HG02798 (cell line): Measurements from ENCODE around the gene ADGRV1.
"Not testable (repeated sequence)": the region's sequence is repeated elsewhere in the genome, so short reads cannot be mapped to it uniquely, and the experiment has no call there.

Experiments used
- ATAC-seq: cut with Tn5 transposase; IDR thresholded peaks from one replicate; pipeline ENCODE4 v1.9.1; 2021; ENCODE audit warnings: mild to moderate bottlenecking; ENCODE audit not compliant: unreplicated experiment, poor library complexity

ADGRV1 gene

DNA sequence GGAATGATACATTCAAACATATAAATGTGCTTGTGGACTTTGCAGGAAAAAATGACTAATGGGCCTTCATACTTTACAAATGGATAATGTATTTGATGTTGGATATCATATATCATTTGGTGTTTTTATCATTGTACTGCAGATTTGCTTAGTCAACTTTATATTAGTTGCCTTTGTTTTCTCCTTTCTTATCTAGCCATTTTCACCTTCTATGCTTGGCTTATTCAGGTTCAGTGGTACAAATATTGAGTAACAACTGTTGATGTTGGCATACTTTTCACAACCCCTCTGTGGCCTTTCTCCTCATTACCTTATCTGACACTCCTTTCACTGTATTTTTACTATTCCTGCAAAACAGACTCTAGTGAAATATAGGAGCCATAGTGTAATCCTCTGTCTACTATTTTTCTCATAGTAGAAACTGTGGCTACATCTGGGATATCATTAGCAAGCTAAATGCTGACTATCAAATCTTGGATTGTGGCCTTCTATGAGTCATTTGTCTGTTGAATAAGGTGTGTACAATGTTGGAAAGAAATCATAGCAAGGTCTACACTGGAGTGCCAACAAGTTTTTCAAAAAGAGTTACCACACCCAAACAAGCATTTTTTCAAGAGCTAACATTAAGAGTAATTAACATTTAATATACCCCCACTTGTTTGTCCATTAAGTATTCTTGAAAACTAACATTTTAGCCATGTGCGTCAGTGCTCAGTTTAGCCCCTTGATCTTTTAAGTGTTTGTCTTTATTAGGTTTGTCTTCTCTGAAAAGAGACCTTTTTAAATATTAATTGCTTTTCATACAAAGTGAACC is 330.1 kb downstream of the ADGRV1 start:
- ATAC-seq, result no peak

DNA sequence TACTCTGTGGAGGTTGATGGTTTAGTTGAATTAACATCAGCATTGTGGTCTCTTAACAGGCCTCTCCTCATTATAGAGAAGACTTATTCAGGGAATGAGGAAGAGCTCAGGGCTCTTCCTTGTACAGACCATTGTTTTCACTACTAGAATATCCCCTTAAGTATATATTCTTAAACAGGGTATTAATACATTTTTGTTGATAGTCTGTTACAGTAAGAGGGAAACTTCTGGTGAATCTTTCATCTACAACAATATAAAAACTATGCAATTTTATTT is 330.7 kb downstream of the ADGRV1 start:
- ATAC-seq, result no peak

DNA sequence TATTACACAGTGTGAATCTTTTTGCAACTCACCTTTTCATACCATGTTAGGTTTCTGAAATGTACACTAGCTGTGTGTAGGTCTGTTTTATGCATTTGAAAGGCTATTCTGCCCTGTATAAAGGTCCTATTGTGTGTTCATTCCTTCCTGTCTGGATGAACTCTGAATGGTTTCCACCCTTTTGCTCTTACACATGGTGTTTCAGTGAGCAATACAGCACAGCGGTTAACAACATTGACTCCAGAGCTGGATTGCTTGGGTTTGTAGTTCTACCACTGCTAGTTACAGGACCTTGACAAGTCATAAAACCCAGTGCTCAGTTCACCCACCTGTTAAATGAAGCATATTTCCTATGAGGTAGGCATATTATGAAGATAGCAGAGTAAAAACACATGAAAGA is 331.6 kb downstream of the ADGRV1 start:
- ATAC-seq, result no peak

DNA sequence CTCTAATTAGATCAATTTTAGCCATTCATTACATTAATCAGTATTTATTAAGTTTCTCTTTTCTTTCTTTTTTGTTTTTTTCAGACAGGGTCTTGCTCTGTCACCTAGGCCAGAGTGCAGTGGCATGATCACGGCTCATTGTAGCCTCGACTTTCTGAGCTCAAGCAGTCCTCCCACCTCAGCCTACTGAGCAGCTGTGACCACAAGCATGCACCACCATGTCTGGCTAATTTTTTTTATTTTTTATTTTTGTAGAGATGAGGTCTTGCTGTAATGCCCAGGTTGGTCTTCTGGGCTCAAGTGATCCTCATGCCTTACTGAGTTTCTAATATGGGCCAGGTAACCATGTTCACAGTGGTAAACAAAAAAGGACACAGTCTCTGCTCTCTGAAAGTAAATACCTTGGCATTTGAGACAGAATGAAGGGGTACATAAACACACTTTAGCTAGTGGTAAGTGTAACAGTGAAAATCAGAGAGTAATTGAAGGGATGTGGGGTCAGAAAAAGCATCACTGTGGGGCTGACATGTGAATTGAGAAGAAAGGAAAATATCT is 336.3 kb downstream of the ADGRV1 start:
- no peak for ATAC-seq

DNA sequence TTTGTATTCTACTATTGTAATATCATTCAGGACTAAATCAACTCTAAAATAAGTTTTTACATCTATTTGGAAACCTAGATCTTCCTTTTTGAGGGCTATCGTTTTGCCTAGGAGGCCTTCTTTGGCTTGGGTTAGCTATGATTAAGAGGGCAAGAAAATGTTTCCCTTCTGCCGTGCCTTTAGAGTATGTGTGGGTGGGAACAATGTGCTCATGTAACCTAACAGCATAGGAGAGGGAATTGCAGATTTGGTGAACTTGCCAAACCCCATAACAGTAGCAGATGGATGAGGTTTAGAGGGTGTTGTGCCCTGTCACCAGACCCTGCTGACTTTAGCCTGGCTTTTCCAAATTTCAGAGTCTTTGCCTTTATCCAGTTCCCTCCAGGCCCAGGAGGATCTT is 339.0 kb downstream of the ADGRV1 start:
- no peak for ATAC-seq

DNA sequence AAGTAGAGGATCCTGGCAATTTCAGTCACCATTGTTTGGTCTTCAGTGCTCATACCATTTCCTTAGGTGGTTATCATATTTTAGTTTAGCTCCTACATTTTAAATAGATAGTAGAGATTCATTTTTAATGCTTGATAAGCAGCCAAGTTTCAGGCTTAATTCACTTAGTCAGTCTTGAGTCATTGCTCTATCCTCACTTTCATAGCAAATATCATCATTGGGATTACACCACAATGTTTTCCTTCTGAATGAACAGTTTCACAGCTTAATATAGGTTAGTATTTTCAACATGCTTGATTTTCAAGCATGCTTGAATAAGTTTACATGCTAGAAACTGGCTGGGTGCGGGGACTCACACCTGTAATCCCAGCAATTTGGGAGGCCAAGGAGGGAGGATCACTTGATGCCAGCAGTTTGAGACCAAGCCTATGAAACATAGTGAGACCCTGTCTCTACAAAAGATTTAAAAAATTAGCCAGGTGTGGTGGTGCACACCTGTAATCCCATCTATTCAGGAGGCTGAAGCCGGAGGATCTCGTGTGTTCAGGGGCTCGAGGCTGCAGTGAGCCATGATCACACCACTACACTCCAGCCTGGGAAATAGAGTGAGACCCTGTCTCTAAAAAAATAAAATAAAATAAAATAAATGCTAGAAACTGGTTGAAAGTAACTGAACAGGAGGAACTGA is 339.9 kb downstream of the ADGRV1 start:
- no peak for ATAC-seq

DNA sequence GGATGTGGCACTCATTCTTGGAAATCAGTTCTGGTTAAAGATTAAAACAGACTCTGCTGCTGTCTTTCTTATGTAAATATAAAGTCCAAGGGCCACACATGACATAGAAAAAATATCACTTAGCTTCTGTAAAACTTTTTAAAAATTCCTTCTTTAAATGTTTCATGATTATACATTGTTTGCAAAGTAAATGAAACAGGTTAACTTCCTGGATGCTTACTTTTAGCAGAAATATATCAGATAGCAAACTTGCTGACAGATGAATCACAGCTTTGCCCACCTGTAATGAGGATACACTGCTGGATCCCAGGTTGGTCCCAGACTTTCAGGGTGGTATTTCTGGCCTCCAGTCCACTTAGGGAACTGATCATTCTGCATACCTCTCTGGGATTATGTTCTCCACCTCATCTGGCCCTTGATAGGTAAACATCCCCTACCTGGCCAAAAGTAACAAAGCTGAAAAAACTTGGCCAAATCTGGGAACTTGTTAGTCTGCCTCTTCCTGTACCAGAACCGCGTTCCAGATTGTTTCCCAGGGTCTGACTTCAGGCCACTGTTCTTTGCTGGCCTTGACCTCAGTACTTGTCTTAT is 340.5 kb downstream of the ADGRV1 start:
- ATAC-seq, result no peak

DNA sequence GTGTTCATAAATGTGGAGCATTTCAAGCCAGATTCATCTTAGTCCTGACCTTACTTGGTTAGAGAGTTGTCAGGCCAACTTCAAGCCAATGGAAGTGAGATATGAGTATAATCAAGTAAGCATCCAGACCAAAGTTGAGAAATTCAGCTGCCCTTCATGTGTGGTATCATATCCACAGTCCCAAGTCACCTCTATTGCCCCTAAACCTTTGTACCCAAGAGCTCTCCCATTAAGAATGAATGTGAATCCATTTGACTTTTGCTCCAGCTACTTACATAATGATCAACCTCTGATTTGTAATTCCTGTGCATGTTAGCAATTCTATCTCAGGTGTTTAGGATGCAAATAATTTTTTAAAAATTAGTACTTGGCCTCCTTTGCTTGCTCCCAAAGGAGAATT is 342.7 kb downstream of the ADGRV1 start:
- no peak for ATAC-seq

DNA sequence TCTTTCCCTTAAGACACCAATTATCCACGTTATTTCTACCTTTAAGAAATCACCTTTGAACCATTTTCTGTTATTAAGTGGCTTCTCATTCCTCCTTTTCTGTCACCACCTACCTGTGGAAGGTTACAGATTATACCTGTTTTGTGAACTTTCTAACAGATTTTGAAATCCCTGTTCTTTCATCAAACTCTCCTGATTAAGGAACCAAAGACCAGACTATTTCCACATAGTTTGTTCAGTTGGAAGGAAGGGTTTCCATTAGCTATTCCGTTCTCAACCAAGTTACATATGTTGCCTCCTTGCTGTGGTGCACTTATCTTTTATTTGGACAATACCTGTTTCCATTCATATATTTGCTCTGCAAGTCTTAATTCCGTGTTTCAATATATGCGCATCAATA is 343.6 kb downstream of the ADGRV1 start:
- ATAC-seq, result no peak

DNA sequence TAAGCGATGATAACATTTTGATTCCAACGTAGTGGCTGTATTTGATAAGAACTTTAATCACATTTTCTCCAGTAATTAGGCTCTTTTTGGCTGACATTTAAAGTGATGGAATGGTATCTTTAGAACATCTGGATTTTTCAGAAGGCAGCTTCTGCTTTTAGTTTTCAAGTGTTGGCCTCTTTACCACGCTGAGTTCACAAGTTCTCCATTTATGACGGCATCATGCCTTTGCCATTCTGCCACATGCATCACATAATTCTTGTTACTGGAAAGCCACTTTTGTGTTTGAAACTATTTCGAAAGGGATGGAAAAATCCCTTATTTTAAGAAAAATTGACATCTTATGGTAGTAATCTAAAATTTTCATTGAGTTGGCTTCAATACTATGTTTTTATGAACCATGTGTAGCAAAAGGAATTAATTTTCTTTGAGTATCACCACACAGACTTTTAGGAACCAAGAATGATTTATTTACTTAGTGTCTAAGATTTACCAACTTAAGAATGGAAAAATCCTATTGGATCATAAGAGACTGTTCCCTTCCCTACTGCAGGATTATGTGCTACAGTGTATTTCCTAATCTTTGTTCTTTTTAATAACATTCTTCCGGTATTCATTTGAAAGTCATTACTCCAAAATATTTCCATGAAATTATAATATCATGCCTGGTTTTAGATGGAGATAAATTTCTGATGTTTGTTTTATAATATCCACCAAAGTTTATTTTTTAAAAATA is 344.2 kb downstream of the ADGRV1 start:
- no peak for ATAC-seq

DNA sequence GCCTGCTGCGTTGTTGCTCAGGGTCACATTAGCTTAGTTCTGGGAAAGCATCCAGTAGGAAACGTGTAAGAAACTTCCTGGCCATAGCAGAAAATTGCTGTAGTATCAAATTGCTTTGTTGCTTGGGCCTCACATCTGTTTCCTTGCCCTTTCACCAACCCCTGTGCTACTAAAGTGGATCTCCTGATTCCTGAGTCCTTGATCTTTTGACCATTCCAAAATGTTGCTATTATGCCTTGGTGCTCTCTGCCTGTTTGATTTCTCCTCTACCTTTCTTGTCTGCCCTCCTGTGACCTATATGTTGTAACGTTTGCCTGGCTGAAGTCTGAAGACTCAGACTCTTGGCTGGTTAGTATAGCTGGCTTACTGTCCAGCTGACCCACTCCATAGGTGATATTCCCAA is 350.5 kb downstream of the ADGRV1 start:
- ATAC-seq, result no peak

DNA sequence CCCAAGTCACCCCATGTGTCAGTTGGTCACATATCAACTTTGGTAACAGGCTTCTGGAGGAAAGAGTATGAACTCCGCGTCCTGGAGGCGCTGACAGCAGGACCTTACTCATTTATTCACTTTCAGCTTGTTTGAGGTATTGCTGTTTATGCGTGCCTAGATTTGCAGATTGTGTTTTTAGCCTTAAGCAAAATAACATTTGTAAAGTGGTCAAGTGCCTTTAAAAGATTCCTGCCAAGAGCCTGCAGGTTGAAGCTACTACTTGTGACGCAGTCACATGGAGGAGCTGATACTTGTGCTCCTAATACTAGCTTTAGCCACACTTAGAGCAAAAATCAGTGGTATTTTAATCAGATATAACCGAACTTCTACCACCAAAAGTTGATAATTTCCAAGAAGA is 351.3 kb downstream of the ADGRV1 start:
- no peak for ATAC-seq

DNA sequence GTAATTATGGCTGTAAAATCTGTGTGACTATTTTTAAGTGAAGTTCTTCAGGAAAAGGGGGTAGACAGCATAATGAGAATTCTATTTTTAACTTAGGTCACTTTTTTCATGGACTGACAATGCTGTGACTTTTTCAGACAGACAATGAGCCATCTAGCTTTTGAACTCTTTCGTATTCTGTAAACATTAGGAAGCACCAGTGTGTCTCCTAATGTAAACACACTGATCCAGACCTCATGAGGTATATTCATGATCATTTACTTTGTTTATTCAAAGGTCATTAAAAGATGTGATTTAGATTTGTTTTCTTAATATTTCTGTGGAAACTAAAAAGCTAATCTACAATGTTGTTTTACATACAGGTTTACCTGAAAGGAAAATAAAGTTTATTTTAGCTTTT is 352.6 kb downstream of the ADGRV1 start:
- no peak for ATAC-seq

DNA sequence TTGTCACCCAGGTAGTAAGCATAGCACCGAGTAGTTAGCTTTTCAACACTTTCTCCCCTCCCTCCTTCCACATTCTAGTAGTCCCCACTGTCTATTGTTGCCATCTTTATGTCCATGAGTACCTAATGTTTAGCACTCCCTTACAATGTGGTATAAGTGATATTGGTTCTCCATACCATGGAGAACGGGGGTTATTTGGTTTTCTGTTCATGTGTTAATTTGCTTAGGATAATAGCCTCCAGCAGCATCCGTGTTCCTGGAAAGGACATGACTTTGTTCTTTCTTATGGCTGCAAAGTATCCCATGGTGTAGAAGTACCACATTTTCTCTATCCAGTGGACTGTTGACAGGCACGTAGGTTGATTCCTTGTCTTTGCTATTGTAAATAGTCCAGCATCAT is 353.9 kb downstream of the ADGRV1 start:
- ATAC-seq, result no peak

DNA sequence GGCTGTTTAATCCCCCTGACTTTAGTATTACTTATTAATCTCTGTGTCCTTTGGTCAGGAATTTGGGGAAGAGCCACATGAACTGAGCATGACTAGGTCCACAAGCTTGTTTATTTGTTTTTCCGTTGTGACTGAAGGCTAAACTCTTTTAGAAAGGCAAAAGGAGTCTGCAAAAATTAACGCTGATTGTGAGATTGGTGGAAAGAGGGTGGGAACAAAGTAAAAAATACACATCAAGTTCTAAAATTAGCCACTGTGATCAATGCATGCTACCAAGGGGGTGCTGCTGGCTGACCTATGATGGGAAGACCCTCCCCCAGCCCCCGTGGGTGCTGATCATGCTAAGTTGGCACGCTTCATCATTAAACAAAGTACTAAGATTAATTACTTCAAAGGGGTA is 356.8 kb downstream of the ADGRV1 start:
- no peak for ATAC-seq

DNA sequence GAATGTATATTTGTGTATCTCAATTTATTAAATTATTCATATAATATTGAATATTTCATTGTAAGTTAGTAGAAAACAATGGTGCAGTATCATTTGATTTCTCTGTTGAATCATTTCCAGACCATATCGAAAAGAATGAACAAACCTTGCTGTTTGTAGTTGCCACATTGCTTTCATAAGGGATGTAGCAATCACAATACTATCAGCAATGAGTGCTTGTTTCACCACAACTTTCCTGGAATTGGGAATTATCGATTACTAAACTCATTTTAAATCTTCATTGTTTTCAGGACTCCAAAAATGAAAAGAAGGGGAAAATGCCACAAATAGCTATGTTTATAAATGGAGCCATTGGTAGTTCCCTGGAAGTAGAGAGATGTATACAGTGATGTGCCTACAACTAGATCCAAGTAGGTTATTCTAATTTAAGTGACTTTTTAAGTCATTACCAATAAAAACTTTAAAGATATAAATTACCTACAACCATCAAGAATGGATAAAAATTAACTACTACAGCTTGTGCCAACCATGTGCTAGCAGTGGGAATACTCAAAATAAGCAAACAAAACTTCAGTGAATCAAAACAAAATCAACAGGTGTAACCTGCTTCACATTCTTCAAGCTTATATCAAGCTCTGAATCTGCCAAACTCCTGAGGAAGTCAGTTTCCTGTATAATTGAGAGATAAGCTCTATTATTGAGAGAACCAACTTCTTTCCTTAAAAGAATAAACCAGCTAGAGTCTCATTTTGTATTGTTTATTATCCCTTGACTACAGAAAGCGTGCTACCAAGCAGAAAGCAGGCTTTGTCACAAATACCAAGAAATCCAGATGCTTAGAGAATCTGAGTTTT is 358.6 kb downstream of the ADGRV1 start:
- ATAC-seq, result no peak

DNA sequence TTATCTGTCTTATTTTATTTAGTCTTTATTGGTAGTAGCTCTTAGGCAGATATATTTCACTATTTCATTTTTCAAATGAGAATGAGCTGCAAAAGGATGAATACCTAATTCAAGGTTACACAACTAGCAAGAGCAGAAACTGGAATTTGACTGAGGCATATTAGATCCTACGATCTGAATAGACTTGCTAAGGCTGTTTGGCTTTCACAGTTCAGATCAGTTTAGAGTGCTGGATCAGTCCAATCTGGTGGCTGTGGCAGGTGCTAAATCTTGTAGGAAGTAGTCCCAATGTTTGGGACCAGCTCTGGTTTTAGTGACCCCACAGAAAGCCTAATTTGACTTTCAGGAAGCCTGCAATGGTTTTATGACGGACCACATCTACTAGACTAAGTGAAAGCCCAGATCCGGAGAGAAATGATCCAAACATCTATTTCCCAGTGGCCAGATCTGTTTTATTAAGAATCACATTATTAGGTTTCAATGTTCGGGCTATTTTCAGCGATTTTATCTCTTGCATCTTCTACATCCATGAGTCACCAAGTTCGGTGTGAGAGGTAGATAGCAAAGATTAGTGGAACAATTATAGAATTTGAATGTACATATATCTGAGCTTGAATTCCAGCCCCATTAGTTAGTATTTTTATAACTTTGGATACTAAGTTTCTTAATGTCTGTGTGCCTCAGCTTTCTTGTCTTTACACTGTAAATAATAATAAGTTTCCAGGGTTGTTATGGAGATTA is 359.5 kb downstream of the ADGRV1 start:
- ATAC-seq, result no peak

DNA sequence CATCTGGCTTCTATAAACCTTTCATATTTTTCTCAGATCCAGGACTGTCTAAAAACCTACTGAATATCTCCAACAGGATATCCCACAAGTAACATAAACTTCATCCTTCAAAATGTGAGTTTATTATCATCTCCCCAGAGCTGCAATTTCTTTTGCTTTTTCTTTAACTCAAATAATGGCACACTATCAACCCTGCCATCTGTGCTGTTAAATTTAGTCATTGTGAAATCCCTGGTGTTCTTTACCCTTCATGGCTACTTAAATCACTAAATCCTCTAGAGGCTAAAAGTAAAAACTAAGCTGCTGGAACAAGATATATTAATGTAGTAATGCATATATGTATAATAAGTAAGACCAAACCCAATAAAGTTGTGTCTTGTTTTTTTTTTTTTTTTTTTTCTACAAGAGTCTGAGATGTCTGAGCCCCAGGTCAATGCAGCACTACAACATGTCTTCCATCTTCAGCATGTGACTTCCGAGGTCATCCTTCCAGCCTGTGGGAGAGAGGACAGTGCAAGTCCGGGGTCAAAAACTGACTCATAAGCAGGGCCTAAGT is 362.9 kb downstream of the ADGRV1 start:
- ATAC-seq, result no peak

DNA sequence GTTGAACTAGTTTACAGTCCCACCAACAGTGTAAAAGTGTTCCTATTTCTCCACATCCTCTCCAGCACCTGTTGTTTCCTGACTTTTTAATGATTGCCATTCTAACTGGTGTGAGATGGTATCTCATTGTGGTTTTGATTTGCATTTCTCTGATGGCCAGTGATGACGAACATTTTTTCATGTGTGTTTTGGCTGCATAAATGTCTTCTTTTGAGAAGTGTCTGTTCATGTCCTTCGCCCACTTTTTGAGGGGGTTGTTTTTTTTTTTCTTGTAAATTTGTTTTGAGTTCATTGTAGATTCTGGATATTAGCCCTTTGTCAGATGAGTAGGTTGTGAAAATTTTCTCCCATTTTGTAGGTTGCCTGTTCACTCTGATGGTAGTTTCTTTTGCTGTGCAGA is 365.6 kb downstream of the ADGRV1 start:
- not testable (repeated sequence) for ATAC-seq
